MCF 10A (cell line): ENCODE results near the gene SLC12A1. TPM values are rescaled to one million over a fixed set of nuclear protein-coding genes. Genes with fewer than 3 reads are reported as not detected.

Experiments
- BruUV-seq: library from RNA; stranded (reverse); fragments of 400-500 nt; replicated peaks from 2 replicates; lab custom pipeline; 2021; lab: Mats Ljungman, UMichigan
- CTCF ChIA-PET: fragments of 300-600 bp; sonication (Branson Sonifier 250); formaldehyde crosslinking; extraction: SDS; loops from one replicate; lab custom pipeline; 2021; ENCODE audit warnings: antibody characterized with exemption, inconsistent platforms; lab: Yijun Ruan, JAX
- POLR2A ChIA-PET: fragments of 300-600, 350-650 bp; sonication (Branson Sonifier 250); formaldehyde crosslinking; extraction: SDS; loops from one replicate; lab custom pipeline; 2020; ENCODE audit warnings: antibody characterized with exemption, inconsistent platforms; lab: Yijun Ruan, JAX
- DNase-seq: peaks from one replicate; pipeline ENCODE4 v3.0.0-alpha.2; 2018; ENCODE audit not compliant: unreplicated experiment
- H3K27ac Mint-ChIP-seq: one replicate; pipeline ENCODE4 v1.8.0; 2022; ENCODE audit warnings: mild to moderate bottlenecking, low read depth, mixed read lengths; ENCODE audit not compliant: unreplicated experiment
- H3K27me3 Mint-ChIP-seq: one replicate; pipeline ENCODE4 v1.8.0; 2022; ENCODE audit warnings: mixed read lengths; ENCODE audit not compliant: insufficient read depth, unreplicated experiment
- H3K36me3 Mint-ChIP-seq: one replicate; pipeline ENCODE4 v1.8.0; 2022; ENCODE audit warnings: mild to moderate bottlenecking, moderate library complexity, mixed read lengths; ENCODE audit not compliant: insufficient read depth, unreplicated experiment
- H3K4me1 Mint-ChIP-seq: one replicate; pipeline ENCODE4 v1.8.0; 2022; ENCODE audit warnings: mixed read lengths; ENCODE audit not compliant: insufficient read depth, unreplicated experiment
- H3K4me3 Mint-ChIP-seq: one replicate; pipeline ENCODE4 v1.8.0; 2022; ENCODE audit warnings: mild to moderate bottlenecking, moderate library complexity, mixed read lengths; ENCODE audit not compliant: unreplicated experiment
- H3K9me3 Mint-ChIP-seq: one replicate; pipeline ENCODE4 v1.8.0; 2022; ENCODE audit warnings: mixed read lengths; ENCODE audit not compliant: unreplicated experiment
- CTCF ChIP-seq: fragments of 200-600 bp; IDR thresholded peaks from one replicate; pipeline ENCODE4 v1.8.0; 2022; ENCODE audit warnings: antibody characterized with exemption, mild to moderate bottlenecking; ENCODE audit not compliant: unreplicated experiment
- intact Hi-C: fragments of 100-400 bp; cut with micrococcal nuclease; formaldehyde crosslinking; loops from 2 replicates; pipeline ENCODE4 v1.14.1; 2022
- total RNA-seq: library from RNA; stranded (reverse); gene quantifications from 2 replicates; pipeline ENCODE4 v1.2.3, GENCODE V29; 2022

The SLC12A1 gene
- total RNA-seq, 1 experiment from 2014 or later: not detected

GRCh38 chr15:48176112-48176511 is 30.0 kb upstream of the SLC12A1 start:
- no peak overlapping the region for H3K4me3 Mint-ChIP-seq
- no TSS peak for BruUV-seq

GRCh38 chr15:48176957-48177356 is 29.1 kb upstream of the SLC12A1 start:
- no peak for DNase-seq
- BruUV-seq: TSS peak; percentile 62
- peak overlapping the region; percentile 85 for H3K4me3 Mint-ChIP-seq
- ChIA-PET POLR2A (interaction anchor here (0.7 to 2.1 kb wide), 3 partner anchors 9 to 460 kb away, joined by 3 to 7 read pairs (median 3); partner anchors contain the start of gene SEMA6D), CTCF (interaction anchor here (0.6 to 0.7 kb wide), 3 partner anchors 200 to 779 kb away, joined by 3 to 8 read pairs (median 3); no protein-coding TSS in a partner anchor)
- no peaks in the 10 kb centered on the region for H3K9me3 Mint-ChIP-seq
- TF ChIP-seq CTCF: no peak
- no peak overlapping the region for H3K27ac Mint-ChIP-seq
- intact Hi-C loops: no loop called here
- H3K27me3 Mint-ChIP-seq: no peaks in the 10 kb centered on the region
- H3K4me1 Mint-ChIP-seq: peaks cover 7% of the 10 kb centered on the region
- H3K36me3 Mint-ChIP-seq: no peaks in the 10 kb centered on the region

More at GRCh38 chr15:48176112-48176511, 30.0 kb upstream of the SLC12A1 start:
- POLR2A ChIA-PET: interaction anchor here (2.1 kb wide), 1 partner anchor 9 kb away, joined by 7 read pairs; no protein-coding TSS in a partner anchor
- no peaks in the 10 kb centered on the region for H3K9me3 Mint-ChIP-seq
- CTCF ChIA-PET: no interaction called here
- H3K4me1 Mint-ChIP-seq: peaks cover 7% of the 10 kb centered on the region
- peak; percentile 14 for DNase-seq
- H3K27me3 Mint-ChIP-seq: no peaks in the 10 kb centered on the region
- H3K36me3 Mint-ChIP-seq: no peaks in the 10 kb centered on the region
- TF ChIP-seq CTCF: no peak
- intact Hi-C loops: no loop called here
- H3K27ac Mint-ChIP-seq: no peak overlapping the region

- intact Hi-C loops: no loop called here
- H3K9me3 Mint-ChIP-seq: no peaks in the 10 kb centered on the region
- no peaks in the 10 kb centered on the region for H3K27me3 Mint-ChIP-seq
- peak overlapping the region; percentile 85 for H3K4me3 Mint-ChIP-seq
- BruUV-seq: no TSS peak
- POLR2A ChIA-PET: interaction anchor here (0.7 to 2.1 kb wide), 4 partner anchors 10 to 460 kb away, joined by 3 to 7 read pairs (median 3); partner anchors contain the start of gene SEMA6D
- no peaks in the 10 kb centered on the region for H3K36me3 Mint-ChIP-seq
- CTCF ChIA-PET: interaction anchor here (0.6 to 0.7 kb wide), 3 partner anchors 201 to 783 kb away, joined by 3 to 8 read pairs (median 3); no protein-coding TSS in a partner anchor
- peak; percentile 12 for DNase-seq
- no peak overlapping the region for H3K27ac Mint-ChIP-seq
- no peak for TF ChIP-seq CTCF
- H3K4me1 Mint-ChIP-seq: peaks cover 7% of the 10 kb centered on the region
Measured at GRCh38 chr15:48177383-48177765, 28.7 kb upstream of the SLC12A1 start.

- intact Hi-C loops: no loop called here
- Mint-ChIP-seq H3K27me3 (no peaks in the 10 kb centered on the region), H3K27ac (no peak within 1 kb of the TSS), H3K4me1 (peaks cover 7% of the 10 kb centered on the region), H3K9me3 (no peaks in the 10 kb centered on the region), H3K36me3 (no peaks in the 10 kb centered on the region), H3K4me3 (peak within 1 kb of the TSS; percentile 85)
- DNase-seq: peak; percentile 43
- no TSS peak for BruUV-seq
- CTCF ChIA-PET: interaction anchor here (0.6 to 0.7 kb wide), 3 partner anchors 201 to 784 kb away, joined by 3 to 8 read pairs (median 3); no protein-coding TSS in a partner anchor
- POLR2A ChIA-PET: interaction anchor here (0.7 to 2.1 kb wide), 4 partner anchors 10 to 461 kb away, joined by 3 to 7 read pairs (median 3); partner anchors contain the start of gene SEMA6D
- no peak for TF ChIP-seq CTCF
Measured at GRCh38 chr15:48177766-48178647, 28.1 kb upstream of the SLC12A1 start, which contains the start of gene MYEF2. Gene MYEF2 (minus strand): TSS chr15:48178295. CDS start chr15:48178237, 58 bp downstream.
